HEK293 (cell line): ENCODE results near the gene HOXB8.

Experiments
- ZNF174 ChIP-seq: fragments of 450-650 bp; formaldehyde crosslinking; IDR thresholded peaks from 2 replicates; pipeline ENCODE4 v1.5.0; 2017; ENCODE audit warnings: missing biosample characterization, mild to moderate bottlenecking, missing genetic modification characterization
- ZSCAN30 ChIP-seq: fragments of 450-650 bp; IDR thresholded peaks from 2 replicates; pipeline ENCODE4 v1.5.1; 2018; ENCODE audit warnings: missing biosample characterization, mild to moderate bottlenecking, missing genetic modification characterization, moderate library complexity
- TF ChIP-seq, protein P1 (sequence below): fragments of 450-650 bp; formaldehyde crosslinking; IDR thresholded peaks from 2 replicates; pipeline ENCODE4 v1.5.1; 2016; ENCODE audit warnings: missing biosample characterization, missing genetic modification characterization
- TF ChIP-seq, protein P2 (sequence below): fragments of 450-650 bp; formaldehyde crosslinking; IDR thresholded peaks from 2 replicates; pipeline ENCODE4 v1.5.0; 2017; ENCODE audit warnings: missing biosample characterization, missing genetic modification characterization, borderline replicate concordance

DNA sequence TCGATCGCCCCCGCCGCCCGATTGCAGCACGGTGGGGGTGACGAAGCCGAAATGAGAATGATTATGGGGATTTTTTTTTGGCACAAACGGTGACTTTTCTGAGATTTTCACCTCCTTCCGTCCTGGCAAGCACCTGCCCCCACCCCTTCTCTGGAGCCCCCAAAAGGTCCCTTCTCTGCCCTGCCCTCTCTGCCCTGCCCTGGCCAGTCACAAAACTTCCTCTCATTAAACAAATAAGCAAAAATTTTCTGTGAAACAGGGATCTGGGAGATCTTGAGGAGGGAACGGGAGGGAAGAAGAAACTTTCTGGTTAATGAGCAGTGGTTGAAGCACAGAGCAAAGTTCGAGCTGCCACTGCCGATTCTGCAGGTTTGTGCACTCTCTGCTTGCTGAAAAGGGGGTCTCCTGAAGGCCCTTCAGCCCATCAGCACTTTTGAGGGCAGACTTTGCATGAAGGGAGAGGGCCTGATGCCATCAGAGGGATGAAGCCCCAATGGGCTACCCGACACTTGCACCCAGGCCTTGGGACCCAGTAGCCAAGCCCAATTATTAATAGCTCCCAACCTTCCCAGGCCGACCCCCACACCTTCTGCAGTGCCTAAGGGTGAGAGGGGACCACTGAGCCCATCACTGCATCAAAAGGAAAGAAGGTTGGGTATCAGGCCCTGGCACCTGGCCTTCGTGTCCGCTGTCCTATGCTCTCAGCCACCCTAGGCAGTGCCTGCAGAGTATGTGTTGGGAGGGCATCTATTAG lies 1.0 kb upstream of the HOXB8 start:
- no peak for TF ChIP-seq ZSCAN30
- no peak for TF ChIP-seq ZNF174 (tag by site-specific recombination)
- TF ChIP-seq, protein P1, sequence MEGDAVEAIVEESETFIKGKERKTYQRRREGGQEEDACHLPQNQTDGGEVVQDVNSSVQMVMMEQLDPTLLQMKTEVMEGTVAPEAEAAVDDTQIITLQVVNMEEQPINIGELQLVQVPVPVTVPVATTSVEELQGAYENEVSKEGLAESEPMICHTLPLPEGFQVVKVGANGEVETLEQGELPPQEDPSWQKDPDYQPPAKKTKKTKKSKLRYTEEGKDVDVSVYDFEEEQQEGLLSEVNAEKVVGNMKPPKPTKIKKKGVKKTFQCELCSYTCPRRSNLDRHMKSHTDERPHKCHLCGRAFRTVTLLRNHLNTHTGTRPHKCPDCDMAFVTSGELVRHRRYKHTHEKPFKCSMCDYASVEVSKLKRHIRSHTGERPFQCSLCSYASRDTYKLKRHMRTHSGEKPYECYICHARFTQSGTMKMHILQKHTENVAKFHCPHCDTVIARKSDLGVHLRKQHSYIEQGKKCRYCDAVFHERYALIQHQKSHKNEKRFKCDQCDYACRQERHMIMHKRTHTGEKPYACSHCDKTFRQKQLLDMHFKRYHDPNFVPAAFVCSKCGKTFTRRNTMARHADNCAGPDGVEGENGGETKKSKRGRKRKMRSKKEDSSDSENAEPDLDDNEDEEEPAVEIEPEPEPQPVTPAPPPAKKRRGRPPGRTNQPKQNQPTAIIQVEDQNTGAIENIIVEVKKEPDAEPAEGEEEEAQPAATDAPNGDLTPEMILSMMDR (tag by site-specific recombination): no peak
- TF ChIP-seq, protein P2, sequence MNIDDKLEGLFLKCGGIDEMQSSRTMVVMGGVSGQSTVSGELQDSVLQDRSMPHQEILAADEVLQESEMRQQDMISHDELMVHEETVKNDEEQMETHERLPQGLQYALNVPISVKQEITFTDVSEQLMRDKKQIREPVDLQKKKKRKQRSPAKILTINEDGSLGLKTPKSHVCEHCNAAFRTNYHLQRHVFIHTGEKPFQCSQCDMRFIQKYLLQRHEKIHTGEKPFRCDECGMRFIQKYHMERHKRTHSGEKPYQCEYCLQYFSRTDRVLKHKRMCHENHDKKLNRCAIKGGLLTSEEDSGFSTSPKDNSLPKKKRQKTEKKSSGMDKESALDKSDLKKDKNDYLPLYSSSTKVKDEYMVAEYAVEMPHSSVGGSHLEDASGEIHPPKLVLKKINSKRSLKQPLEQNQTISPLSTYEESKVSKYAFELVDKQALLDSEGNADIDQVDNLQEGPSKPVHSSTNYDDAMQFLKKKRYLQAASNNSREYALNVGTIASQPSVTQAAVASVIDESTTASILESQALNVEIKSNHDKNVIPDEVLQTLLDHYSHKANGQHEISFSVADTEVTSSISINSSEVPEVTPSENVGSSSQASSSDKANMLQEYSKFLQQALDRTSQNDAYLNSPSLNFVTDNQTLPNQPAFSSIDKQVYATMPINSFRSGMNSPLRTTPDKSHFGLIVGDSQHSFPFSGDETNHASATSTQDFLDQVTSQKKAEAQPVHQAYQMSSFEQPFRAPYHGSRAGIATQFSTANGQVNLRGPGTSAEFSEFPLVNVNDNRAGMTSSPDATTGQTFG (tag by site-specific recombination): no peak
